ENCODE results near the gene PRICKLE1.

GRCh38 chr12:42636993-42637392 is 47.4 kb upstream of the PRICKLE1 start:
- TF ChIP-seq EZH2 (IDR thresholded peaks at IDR 0.05; ENCODE audit: borderline replicate concordance, insufficient read depth, low read depth, low read length, poor library complexity, severe bottlenecking) (no peak), CTCF (IDR thresholded peaks at IDR 0.05) (no peak)
